Spleen (tissue), 11 donors: ENCODE measurements around the gene ZC2HC1C. TPM values are rescaled to one million over a fixed set of nuclear protein-coding genes. Genes with fewer than 3 reads are reported as not detected.
"Not testable (repeated sequence)": the region's sequence is repeated elsewhere in the genome, so short reads cannot be mapped to it uniquely, and the experiment has no call there.

Experiments used
- DNase-seq: peaks from one replicate; pipeline ENCODE4 v3.0.0-alpha.2; 2020
- H3K27ac ChIP-seq, 8 donors: fragments of 200-600 bp; sonication (generic) in 7 of 8; 1 replicate in 4 of 8; 2 replicates in 4 of 8; pipeline versions ENCODE4 v1.5.0 to v1.8.0; 2016 to 2021; ENCODE audit warnings: inconsistent platforms in 4 of 8, mild to moderate bottlenecking in 4 of 8, moderate library complexity in 1 of 8
- H3K27me3 ChIP-seq, 7 donors: fragments of 200-600 bp; sonication (generic) in 6 of 7; replicated peaks in 1 of 7; 1 replicate in 4 of 7; 2 replicates in 3 of 7; pipeline versions ENCODE4 v1.5.0 to v1.8.0; 2016 to 2021; ENCODE audit warnings: inconsistent platforms in 3 of 7, mild to moderate bottlenecking in 1 of 7
- H3K36me3 ChIP-seq, 6 donors: fragments of 200-600 bp; sonication (generic) in 5 of 6; 1 replicate in 4 of 6; 2 replicates in 2 of 6; pipeline versions ENCODE4 v1.5.0 to v1.8.0; 2016 to 2021; ENCODE audit warnings: inconsistent platforms in 2 of 6
- H3K4me1 ChIP-seq, 6 donors: fragments of 200-600 bp; sonication (generic) in 5 of 6; 1 replicate in 3 of 6; 2 replicates in 3 of 6; pipeline versions ENCODE4 v1.5.0 to v1.8.0; 2016 to 2021; ENCODE audit warnings: inconsistent platforms in 3 of 6
- H3K4me3 ChIP-seq, 8 donors: fragments of 200-600 bp; sonication (generic) in 7 of 8; 1 replicate in 4 of 8; 2 replicates in 4 of 8; pipeline versions ENCODE4 v1.5.0 to v1.8.0; 2016 to 2021; ENCODE audit warnings: inconsistent platforms in 4 of 8, mild to moderate bottlenecking in 4 of 8, moderate library complexity in 2 of 8
- H3K9me3 ChIP-seq, 8 donors: fragments of 200-600 bp; sonication (generic) in 7 of 8; 1 replicate in 4 of 8; 2 replicates in 4 of 8; pipeline versions ENCODE4 v1.5.0 to v1.8.0; 2016 to 2021; ENCODE audit warnings: inconsistent platforms in 4 of 8
- POLR2A ChIP-seq, 3 donors: fragments of 450-650 bp; IDR thresholded peaks; one replicate each; pipeline ENCODE4 v1.5.1; 2017; ENCODE audit warnings: antibody characterized with exemption in 3 of 3, mild to moderate bottlenecking in 1 of 3
- POLR2AphosphoS5 ChIP-seq, 3 donors: sonication (generic); formaldehyde crosslinking; IDR thresholded peaks; one replicate each; pipeline ENCODE4 v1.5.1; 2017; ENCODE audit warnings: antibody characterized with exemption in 3 of 3
- WGBS, 5 donors: extraction: QIAGEN DNeasy Blood & Tissue Kit in 3 of 5; methylation state at CpG; one replicate each; pipeline versions ENCODE4 v1.1.5 to v1.1.7; 2013 to 2018; 5-methylcytosine and 5-hydroxymethylcytosine counted together
- intact Hi-C: fragments of 100-400 bp; cut with DNase I; formaldehyde crosslinking; loops from one replicate; pipeline ENCODE4 v1.15.0; 2023; ENCODE audit warnings: low total_unique reads
- polyA plus RNA-seq, 3 donors: library from polyadenylated mRNA; stranded (reverse); fragments of 200-250 nt; gene quantifications; one replicate each; pipeline ENCODE4 v1.2.1, GENCODE V29; 2013
- total RNA-seq, 7 donors: library from RNA; depleted of rRNA in 3 of 7; stranded (reverse); fragments of >200 nt in 3 of 7; fragmentation: NEBNext Ultra II Directional in 4 of 7; extraction: Animal tissue kit (Norgen Biotek cat#: 25700) in 4 of 7; gene quantifications; one replicate each; pipeline versions ENCODE4 v1.1.0 to v1.2.1, GENCODE V29; 2016 to 2021
- TF ChIP-seq, protein P1 (sequence below), 11 experiments: fragments of 200-600 bp in 7 of 11; fragments of 450-650 bp in 4 of 11; sonication (generic) in 4 of 11; IDR thresholded peaks in 8 of 11; conservative IDR thresholded peaks in 3 of 11; 1 replicate in 7 of 11; 2 replicates in 4 of 11; pipeline versions ENCODE4 v1.4.0 to v1.8.0; 2016 to 2021; ENCODE audit warnings: antibody characterized with exemption in 11 of 11, inconsistent platforms in 4 of 11, mild to moderate bottlenecking in 1 of 11
- donor health status: healthy with polysubstance abuse.
- donor health status: DM: no; HTN: no; CAD: no; lungs with moderate emphysema.
- donor health status: DM: no; HTN: no; CAD: no.
- donor health status: Bipolar disorder and iron deficiency.
- donor health status: healthy.
- donor health status: DM: no; HTN: no; CAD: no.
- donor health status: DM: yes; HTN: yes; CAD: no.

The ZC2HC1C gene
- total and polyA plus RNA-seq, 10 donors, result 0.89 to 2.8 (median 1.2) TPM

DNA sequence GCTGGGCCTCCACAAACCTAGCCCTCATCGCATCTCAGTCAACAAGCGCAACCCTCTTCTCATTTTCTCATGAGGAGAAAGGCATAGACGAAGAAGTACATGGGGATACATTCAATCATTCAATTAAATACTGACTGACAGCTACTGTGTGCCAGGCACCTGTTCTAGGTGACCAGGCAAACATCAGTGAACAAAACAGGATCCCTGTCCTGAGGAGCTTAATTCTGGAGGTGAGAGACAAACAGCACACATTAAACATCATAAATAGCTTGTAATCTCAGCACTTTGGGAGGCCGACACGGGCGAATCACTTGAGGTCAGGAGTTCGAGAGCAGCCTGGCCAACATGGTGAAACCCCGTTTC is 5.3 kb upstream of the ZC2HC1C start:
- DNase-seq, result no peak
- Histone ChIP-seq H3K4me3 (peak overlapping the region; percentile 60 to 95 (median 82)), H3K27ac (peak overlapping the region in 7 of 8 donors; percentile 58 to 89 (median 79)), H3K36me3 (peaks cover 0 to 3% (median 0%) of the 10 kb centered on the region in 6 donors), H3K27me3 (no peaks in the 10 kb centered on the region), H3K9me3 (no peaks in the 10 kb centered on the region), H3K4me1 (peaks cover 8 to 43% (median 33%) of the 10 kb centered on the region in 6 donors)
- WGBS, 5 donors, result 57 to 61% (median 58%) methylated on average over 8 of the region's 8 CpGs
- TF ChIP-seq POLR2AphosphoS5 (IDR thresholded peaks at IDR 0.05), result no peak
- TF ChIP-seq POLR2A (IDR thresholded peaks at IDR 0.05), result no peak
- TF ChIP-seq, protein P1, sequence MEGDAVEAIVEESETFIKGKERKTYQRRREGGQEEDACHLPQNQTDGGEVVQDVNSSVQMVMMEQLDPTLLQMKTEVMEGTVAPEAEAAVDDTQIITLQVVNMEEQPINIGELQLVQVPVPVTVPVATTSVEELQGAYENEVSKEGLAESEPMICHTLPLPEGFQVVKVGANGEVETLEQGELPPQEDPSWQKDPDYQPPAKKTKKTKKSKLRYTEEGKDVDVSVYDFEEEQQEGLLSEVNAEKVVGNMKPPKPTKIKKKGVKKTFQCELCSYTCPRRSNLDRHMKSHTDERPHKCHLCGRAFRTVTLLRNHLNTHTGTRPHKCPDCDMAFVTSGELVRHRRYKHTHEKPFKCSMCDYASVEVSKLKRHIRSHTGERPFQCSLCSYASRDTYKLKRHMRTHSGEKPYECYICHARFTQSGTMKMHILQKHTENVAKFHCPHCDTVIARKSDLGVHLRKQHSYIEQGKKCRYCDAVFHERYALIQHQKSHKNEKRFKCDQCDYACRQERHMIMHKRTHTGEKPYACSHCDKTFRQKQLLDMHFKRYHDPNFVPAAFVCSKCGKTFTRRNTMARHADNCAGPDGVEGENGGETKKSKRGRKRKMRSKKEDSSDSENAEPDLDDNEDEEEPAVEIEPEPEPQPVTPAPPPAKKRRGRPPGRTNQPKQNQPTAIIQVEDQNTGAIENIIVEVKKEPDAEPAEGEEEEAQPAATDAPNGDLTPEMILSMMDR (IDR thresholded peaks at IDR 0.05 in 8 of 11, conservative IDR thresholded peaks at IDR 0.05 in 3 of 11), result no peak
- intact Hi-C loops, result no loop called here

DNA sequence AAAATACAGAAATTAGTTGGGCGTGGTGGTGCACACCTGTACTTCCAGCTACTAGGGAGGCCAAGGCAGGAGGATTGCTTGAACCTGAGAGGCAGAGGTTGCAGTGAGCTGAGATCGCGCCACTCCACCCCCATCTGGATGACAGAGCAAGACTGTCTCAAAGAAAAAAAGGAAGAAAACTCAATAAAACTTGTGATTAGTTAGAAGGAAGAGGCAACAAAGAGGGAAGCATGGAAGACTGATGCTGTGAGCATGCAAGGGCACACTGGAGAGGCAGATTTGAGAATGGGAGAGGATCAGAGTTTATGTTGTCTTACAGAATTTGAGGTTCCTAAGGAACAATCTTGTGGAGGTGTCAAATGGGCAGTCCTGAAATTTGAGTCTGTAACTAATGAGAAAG is 2.8 kb upstream of the ZC2HC1C start:
- 86 to 97% (median 91%) methylated on average over 3 of the region's 3 CpGs for WGBS, 5 donors
- intact Hi-C loops, result no loop called here
- Histone ChIP-seq H3K4me3 (no peak overlapping the region), H3K27me3 (no peaks in the 10 kb centered on the region), H3K9me3 (no peaks in the 10 kb centered on the region), H3K36me3 (no peaks in the 10 kb centered on the region), H3K27ac (no peak overlapping the region), H3K4me1 (peaks cover 8 to 52% (median 40%) of the 10 kb centered on the region in 6 donors)
- no peak for DNase-seq
- TF ChIP-seq POLR2AphosphoS5 (IDR thresholded peaks at IDR 0.05), result no peak
- TF ChIP-seq, protein P1 (IDR thresholded peaks at IDR 0.05 in 8 of 11, conservative IDR thresholded peaks at IDR 0.05 in 3 of 11), result no peak
- no peak for TF ChIP-seq POLR2A (IDR thresholded peaks at IDR 0.05)

DNA sequence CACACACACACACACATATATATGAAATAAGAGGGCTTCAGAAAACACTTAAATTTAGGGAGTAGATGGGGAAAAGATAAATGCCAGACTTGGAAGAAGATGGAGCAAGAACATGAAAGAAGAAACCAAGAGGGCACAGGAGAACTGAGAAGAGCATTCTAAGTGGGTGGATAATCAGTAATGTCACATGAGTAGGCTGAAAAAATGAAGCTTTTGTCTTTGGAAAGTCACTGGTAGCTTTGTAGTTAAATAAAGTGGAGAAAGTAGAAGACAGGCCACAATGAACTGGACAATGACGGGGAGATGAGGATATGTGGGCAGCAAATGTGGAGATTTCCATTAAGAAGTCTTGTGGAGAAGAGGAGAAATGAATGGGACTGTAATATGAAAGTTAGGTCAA is 2.2 kb upstream of the ZC2HC1C start:
- no peaks in the 10 kb centered on the region for H3K36me3 ChIP-seq
- no peak overlapping the region for H3K4me3 ChIP-seq
- H3K4me1 ChIP-seq, result peaks cover 8 to 52% (median 39%) of the 10 kb centered on the region in 6 donors
- intact Hi-C loops, result no loop called here
- peak overlapping the region in 1 of 8 donors; percentile 86 for H3K27ac ChIP-seq
- no peaks in the 10 kb centered on the region for H3K27me3 ChIP-seq
- TF ChIP-seq POLR2A (IDR thresholded peaks at IDR 0.05) (no peak), POLR2AphosphoS5 (IDR thresholded peaks at IDR 0.05) (no peak)
- TF ChIP-seq, protein P1 (IDR thresholded peaks at IDR 0.05 in 8 of 11, conservative IDR thresholded peaks at IDR 0.05 in 3 of 11), result no peak
- WGBS, 5 donors, result 93 to 98% (median 94%) methylated on average over 1 of the region's 1 CpG
- no peaks in the 10 kb centered on the region for H3K9me3 ChIP-seq
- DNase-seq, result no peak

DNA sequence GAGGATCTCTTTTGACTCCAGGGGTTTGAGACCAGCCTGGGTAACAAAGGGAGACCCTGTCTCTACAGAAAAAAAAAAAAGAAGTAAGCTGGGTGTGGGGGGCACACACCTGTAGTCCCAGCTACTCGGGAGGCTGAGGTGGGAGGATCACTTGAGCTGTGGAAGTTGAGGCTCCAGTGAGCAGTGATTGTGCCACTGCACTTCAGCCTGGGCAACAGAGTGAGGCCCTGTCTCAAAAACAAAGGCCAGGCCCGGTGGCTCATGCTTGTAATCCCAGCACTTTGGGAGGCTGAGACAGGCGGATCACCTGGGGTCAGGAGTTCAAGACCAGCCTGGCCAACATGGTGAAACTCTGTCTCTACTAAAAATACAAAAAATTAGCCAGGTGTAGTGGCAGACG is 1.7 kb upstream of the ZC2HC1C start:
- DNase-seq, H3K9me3 ChIP-seq, H3K36me3 ChIP-seq, H3K4me3 ChIP-seq, intact Hi-C loops, H3K27me3 ChIP-seq: not testable (repeated sequence)
- 81 to 93% (median 86%) methylated on average over 4 of the region's 4 CpGs for WGBS, 5 donors
- H3K4me1 ChIP-seq, result peaks cover 8 to 48% (median 35%) of the 10 kb centered on the region in 6 donors
- peak overlapping the region in 7 of 8 donors; percentile 59 to 88 (median 81) for H3K27ac ChIP-seq
